ENCODE data around the gene FAM184B.

DNA sequence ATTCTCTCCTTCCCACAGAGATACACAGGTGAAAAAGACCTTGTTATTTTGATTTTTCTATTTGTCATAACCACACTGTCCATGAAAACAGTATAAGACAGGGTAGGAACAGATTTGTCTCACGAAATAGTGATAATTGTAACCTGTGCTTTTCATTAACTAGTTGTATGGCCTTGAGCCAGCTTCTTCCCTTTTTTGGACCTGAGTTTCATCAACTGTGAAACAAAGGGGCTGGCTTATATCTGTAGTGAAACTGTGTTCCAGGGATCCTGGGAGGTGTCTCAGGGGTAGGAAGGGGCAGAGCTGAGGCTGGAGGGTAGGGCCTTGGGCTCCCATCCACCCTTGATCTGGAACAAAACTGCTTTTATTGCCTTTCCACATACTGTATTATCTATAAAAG, 116.1 kb downstream of the FAM184B start:
- TF ChIP-seq, protein P1, sequence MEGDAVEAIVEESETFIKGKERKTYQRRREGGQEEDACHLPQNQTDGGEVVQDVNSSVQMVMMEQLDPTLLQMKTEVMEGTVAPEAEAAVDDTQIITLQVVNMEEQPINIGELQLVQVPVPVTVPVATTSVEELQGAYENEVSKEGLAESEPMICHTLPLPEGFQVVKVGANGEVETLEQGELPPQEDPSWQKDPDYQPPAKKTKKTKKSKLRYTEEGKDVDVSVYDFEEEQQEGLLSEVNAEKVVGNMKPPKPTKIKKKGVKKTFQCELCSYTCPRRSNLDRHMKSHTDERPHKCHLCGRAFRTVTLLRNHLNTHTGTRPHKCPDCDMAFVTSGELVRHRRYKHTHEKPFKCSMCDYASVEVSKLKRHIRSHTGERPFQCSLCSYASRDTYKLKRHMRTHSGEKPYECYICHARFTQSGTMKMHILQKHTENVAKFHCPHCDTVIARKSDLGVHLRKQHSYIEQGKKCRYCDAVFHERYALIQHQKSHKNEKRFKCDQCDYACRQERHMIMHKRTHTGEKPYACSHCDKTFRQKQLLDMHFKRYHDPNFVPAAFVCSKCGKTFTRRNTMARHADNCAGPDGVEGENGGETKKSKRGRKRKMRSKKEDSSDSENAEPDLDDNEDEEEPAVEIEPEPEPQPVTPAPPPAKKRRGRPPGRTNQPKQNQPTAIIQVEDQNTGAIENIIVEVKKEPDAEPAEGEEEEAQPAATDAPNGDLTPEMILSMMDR (IDR thresholded peaks at IDR 0.05), result no peak
- TF ChIP-seq POLR2A (IDR thresholded peaks at IDR 0.05), result no peak
